ENCODE measurements around the gene EFCAB5. TPM values are rescaled to one million over a fixed set of nuclear protein-coding genes. Genes with fewer than 3 reads are reported as not detected.

Gene EFCAB5
- total RNA-seq, 1 experiment from 2014 or later, result 0.39 TPM

DNA sequence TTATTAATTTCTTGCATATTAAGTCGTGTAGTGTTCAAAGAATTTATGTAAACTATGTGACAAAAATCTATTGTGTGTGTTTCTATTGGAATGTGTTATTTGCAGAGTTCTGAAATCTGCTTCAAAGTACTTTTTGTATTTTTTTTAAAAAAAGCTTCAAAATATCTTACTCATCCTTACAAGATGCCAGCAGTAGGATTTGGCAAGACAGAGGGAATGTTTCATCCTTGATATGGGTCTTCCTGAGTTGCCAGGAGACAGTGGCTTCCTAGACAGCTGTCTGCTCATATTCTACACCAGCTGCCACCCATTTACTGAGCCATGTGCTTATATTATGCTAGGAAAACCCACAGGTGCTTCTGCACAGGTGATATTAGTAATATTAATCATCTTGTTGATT, 36.4 kb downstream of the EFCAB5 start:
- H3K4me1 ChIP-seq (ENCODE audit: control insufficient read depth, insufficient read depth, low read length), result no peaks in the 10 kb centered on the region
- H3K27me3 ChIP-seq (ENCODE audit: control insufficient read depth, insufficient read depth, low read length), result no peaks in the 10 kb centered on the region
- BruUV-seq (replicated peaks), result no TSS peak
- TF ChIP-seq POLR2AphosphoS5 (IDR thresholded peaks at IDR 0.05; ENCODE audit: low read depth, low read length) (no peak), TCF7L2 (IDR thresholded peaks at IDR 0.05; ENCODE audit: low read depth, low read length) (no peak), SIN3A (IDR thresholded peaks at IDR 0.05; ENCODE audit: borderline replicate concordance, insufficient read depth, low read depth, low read length) (no peak)
- TF ChIP-seq, protein P1, sequence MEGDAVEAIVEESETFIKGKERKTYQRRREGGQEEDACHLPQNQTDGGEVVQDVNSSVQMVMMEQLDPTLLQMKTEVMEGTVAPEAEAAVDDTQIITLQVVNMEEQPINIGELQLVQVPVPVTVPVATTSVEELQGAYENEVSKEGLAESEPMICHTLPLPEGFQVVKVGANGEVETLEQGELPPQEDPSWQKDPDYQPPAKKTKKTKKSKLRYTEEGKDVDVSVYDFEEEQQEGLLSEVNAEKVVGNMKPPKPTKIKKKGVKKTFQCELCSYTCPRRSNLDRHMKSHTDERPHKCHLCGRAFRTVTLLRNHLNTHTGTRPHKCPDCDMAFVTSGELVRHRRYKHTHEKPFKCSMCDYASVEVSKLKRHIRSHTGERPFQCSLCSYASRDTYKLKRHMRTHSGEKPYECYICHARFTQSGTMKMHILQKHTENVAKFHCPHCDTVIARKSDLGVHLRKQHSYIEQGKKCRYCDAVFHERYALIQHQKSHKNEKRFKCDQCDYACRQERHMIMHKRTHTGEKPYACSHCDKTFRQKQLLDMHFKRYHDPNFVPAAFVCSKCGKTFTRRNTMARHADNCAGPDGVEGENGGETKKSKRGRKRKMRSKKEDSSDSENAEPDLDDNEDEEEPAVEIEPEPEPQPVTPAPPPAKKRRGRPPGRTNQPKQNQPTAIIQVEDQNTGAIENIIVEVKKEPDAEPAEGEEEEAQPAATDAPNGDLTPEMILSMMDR (IDR thresholded peaks at IDR 0.05), result no peak
- TF ChIP-seq, protein P2, sequence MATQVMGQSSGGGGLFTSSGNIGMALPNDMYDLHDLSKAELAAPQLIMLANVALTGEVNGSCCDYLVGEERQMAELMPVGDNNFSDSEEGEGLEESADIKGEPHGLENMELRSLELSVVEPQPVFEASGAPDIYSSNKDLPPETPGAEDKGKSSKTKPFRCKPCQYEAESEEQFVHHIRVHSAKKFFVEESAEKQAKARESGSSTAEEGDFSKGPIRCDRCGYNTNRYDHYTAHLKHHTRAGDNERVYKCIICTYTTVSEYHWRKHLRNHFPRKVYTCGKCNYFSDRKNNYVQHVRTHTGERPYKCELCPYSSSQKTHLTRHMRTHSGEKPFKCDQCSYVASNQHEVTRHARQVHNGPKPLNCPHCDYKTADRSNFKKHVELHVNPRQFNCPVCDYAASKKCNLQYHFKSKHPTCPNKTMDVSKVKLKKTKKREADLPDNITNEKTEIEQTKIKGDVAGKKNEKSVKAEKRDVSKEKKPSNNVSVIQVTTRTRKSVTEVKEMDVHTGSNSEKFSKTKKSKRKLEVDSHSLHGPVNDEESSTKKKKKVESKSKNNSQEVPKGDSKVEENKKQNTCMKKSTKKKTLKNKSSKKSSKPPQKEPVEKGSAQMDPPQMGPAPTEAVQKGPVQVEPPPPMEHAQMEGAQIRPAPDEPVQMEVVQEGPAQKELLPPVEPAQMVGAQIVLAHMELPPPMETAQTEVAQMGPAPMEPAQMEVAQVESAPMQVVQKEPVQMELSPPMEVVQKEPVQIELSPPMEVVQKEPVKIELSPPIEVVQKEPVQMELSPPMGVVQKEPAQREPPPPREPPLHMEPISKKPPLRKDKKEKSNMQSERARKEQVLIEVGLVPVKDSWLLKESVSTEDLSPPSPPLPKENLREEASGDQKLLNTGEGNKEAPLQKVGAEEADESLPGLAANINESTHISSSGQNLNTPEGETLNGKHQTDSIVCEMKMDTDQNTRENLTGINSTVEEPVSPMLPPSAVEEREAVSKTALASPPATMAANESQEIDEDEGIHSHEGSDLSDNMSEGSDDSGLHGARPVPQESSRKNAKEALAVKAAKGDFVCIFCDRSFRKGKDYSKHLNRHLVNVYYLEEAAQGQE (IDR thresholded peaks at IDR 0.05; ENCODE audit: insufficient read depth in 1 of 2, low read depth in 2 of 2, low read length in 1 of 2), result no peak
- intact Hi-C loops (cut with micrococcal nuclease; ENCODE audit: unreplicated experiment) (no loop called here), in situ Hi-C loops (cut with HindIII; ENCODE audit: low pct_unique_long_range_greater_than_20kb, low sequenced_read_pairs) (no loop called here)
- DNase-seq (ENCODE audit: low read depth, low spot score) (no peak), ATAC-seq (no peak)
- no peak overlapping the region for H3K4me3 ChIP-seq (ENCODE audit: low read depth in 2 of 2, low read length in 2 of 2)
- ChIA-PET CTCF (interaction anchor here (0.6 kb wide), 1 partner anchor 126 kb away, joined by 5 read pairs; no protein-coding TSS in a partner anchor), POLR2A (no interaction called here)
- no peak overlapping the region for H3K27ac ChIP-seq (ENCODE audit: low read length)
- no peaks in the 10 kb centered on the region for H3K36me3 ChIP-seq (ENCODE audit: control insufficient read depth, insufficient read depth, low read length)
- no peaks in the 10 kb centered on the region for H3K9me3 ChIP-seq (ENCODE audit: control insufficient read depth, insufficient read depth, low read depth, low read length)

DNA sequence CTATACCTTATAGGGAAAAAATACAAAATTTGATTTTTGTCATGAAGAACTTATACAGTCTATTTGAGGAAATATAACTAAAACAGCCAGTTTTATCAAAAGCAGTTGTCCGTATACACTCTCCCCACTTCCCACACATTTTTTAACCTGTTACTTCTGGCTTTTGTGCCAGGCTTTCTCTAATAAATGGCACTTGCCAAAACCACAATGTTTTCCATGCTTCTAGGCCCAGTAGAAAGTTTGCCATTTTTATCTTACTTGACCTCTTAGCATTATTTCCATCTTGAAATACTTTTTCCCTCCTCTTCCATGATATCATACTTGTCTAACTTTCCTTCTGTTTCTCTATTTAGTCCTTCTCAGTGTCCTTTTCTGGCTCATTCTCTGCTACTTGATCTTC, 38.8 kb downstream of the EFCAB5 start:
- in situ Hi-C loops (cut with HindIII; ENCODE audit: low pct_unique_long_range_greater_than_20kb, low sequenced_read_pairs), result no loop called here

More for the DNA sequence above, 38.8 kb downstream of the EFCAB5 start:
- Histone ChIP-seq H3K27me3 (ENCODE audit: control insufficient read depth, insufficient read depth, low read length) (no peaks in the 10 kb centered on the region), H3K9me3 (ENCODE audit: control insufficient read depth, insufficient read depth, low read depth, low read length) (no peaks in the 10 kb centered on the region), H3K27ac (ENCODE audit: low read length) (no peak overlapping the region), H3K4me1 (ENCODE audit: control insufficient read depth, insufficient read depth, low read length) (no peaks in the 10 kb centered on the region), H3K36me3 (ENCODE audit: control insufficient read depth, insufficient read depth, low read length) (no peaks in the 10 kb centered on the region), H3K4me3 (ENCODE audit: low read depth in 2 of 2, low read length in 2 of 2) (no peak overlapping the region)
- intact Hi-C loops (cut with micrococcal nuclease; ENCODE audit: unreplicated experiment), result no loop called here
- ChIA-PET POLR2A (interaction anchor here (0.7 kb wide), 1 partner anchor 67 kb away, joined by 4 read pairs; no protein-coding TSS in a partner anchor), CTCF (no interaction called here)
- TF ChIP-seq, protein P2 (IDR thresholded peaks at IDR 0.05; ENCODE audit: insufficient read depth in 1 of 2, low read depth in 2 of 2, low read length in 1 of 2), result no peak
- no peak for TF ChIP-seq POLR2AphosphoS5 (IDR thresholded peaks at IDR 0.05; ENCODE audit: low read depth, low read length)
- no peak for TF ChIP-seq SIN3A (IDR thresholded peaks at IDR 0.05; ENCODE audit: borderline replicate concordance, insufficient read depth, low read depth, low read length)
- TF ChIP-seq, protein P1 (IDR thresholded peaks at IDR 0.05), result no peak
- no peak for TF ChIP-seq TCF7L2 (IDR thresholded peaks at IDR 0.05; ENCODE audit: low read depth, low read length)
- DNase-seq (ENCODE audit: low read depth, low spot score) (no peak), ATAC-seq (no peak)
- no TSS peak for BruUV-seq (replicated peaks)
